Stimulated activated CD8-positive, alpha-beta memory T cell treated with anti-CD3 and anti-CD28 coated beads, Interleukin-4, amount 100 ng/mL, for 1 hour (primary cell): ENCODE measurements around the gene YAE1.

Experiments
- DNase-seq, 2 donors: peaks; one replicate each; pipeline ENCODE4 v3.0.0-alpha.2; 2020; ENCODE audit warnings: low read depth in 2 of 2, low spot score in 1 of 2

The YAE1 gene

DNA sequence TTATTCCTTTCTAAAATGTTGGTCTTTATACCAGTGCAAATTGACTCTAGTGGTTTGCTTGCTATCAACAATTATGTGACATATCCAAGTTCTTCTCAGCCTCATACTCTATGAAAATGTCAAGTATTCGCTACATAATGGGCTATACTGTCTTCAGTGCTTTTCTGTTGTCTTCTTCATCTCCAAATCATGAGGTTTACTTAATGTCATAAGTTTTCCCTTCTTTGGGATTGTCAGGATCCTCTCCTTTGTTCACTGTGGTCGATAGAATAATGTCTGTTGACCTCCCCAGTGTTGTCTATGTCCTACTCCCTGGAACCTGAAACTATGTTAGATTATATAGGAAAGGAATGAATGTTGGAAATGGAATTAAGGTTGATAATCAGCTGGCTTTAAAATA, 40.7 kb downstream of the YAE1 start:
- no peak for DNase-seq

DNA sequence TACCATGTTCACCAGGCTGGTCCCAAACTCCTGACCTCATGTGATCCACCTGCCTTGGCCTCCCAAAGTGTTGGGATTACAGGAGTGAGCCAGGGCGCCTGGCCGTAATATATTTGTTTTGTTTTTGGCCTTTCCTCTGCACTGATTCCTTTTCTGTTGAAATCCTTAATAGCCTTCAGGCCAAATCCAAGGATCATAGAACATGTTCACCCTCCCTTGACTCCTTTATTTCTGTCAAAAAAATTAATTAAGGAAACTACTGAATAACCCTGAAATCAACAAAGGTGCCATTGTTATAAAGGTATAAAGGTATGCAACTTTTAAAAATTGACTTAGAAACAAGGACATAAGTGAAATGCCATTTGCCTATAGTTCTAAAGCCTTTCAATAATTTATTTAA, 41.7 kb downstream of the YAE1 start:
- DNase-seq: no peak

DNA sequence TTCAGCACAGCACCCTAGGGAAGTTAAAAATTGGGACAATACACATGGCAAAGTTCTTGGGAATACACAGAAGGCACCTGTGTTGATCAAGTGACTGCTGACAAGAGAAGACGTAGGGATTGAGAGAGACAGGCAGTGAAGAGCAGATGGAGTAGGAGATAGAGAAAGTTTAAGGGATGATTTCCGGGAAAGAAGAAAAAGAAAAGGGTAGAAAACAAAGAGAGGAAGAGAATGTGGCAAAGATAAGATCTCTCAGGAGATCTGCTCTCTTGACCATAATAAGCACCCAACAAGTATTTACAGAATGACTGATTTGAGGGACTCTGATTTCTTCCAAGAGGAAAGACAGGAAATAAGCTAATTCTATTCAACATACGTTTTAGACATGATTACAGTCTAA, 42.1 kb downstream of the YAE1 start:
- no peak for DNase-seq

DNA sequence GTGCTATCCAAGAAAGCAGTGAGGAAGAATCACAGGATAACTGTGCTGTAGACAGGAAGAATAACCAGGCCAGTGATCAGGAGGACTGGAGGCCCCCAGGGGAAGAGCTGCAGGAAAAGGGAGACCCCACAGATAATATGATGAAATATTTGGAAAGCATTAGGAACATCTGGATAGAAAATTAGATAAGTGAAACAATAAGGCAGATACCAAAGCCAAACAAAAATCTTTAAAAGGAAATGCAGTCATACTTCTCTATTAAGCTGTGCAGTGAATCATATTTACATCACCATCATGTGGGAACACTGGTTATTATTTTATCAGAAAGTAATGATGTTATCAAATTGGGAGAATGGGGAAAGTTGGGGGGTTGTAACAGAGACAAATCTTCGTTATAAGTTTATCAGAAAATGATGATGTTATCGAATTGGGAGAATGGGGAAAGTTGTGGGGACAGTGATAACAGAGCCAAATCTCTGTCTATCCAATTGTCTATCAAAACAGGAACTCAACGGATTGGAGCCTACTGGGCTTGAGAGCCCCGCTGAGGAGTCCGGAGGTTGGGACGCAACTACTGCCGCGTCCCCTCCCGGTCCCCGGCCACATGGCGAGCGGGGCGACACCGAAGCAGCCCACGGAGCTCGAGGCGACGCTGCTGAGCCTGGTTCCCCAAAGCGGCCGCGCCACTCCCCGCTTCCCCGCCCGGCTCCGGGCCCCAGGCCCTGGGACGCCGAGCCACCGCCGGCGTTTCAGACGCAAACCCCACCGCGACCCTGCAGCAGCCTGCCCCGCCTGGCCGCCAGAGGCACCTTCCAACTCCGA, 43.1 kb downstream of the YAE1 start:
- no peak for DNase-seq

DNA sequence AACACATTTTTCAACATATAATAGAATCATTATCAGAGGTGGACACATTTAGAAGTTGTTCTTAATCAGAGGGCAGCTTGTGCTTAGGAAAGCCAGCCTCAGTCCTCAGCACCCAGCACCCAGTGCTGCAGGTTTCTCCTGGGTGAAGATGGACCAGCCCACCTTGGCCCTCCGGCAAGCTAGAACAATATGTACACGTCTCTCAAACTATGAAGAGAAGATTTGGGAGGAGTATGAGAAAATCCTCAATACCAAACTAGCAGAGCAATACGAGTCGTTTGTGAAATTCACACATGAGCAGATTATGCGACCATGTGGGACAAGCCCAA, 43.7 kb downstream of the YAE1 start:
- DNase-seq: no peak

DNA sequence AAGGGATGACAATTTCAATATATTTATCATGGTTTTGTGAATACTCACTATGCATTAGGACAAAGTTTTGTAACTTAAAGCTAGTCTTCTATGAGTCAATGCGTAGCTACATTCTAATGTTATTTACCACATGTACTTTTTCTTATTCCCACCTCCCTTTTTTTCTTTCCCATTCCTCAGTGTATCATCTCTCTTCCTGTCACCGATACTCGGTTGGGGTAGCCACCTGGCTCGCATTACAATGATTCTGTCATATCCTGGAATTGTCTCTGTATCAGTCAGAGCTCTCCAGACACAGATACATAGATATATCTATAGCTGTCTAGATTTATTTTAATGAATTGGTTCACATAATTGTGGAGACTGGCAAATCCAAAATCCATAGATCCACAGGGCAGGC, 47.4 kb downstream of the YAE1 start:
- no peak for DNase-seq

DNA sequence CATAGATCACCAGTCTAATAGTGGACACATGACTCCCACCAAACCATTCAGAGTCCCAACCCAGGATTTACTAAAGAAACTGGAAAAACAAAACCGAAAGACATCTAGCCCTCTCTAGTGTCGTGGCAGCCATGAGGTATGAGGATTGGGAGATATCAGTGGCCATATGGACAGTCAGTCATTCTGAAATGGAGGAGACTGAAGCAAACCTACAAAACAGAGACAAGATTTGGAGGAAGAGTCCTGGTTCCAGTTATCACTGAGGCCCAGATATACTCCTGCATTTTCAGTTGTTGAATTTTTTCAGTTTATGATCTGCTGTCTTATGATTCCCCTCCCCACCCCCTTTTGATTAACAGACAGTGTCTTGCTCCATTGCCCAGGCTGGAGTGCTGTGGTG, 48.1 kb downstream of the YAE1 start:
- DNase-seq: no peak

DNA sequence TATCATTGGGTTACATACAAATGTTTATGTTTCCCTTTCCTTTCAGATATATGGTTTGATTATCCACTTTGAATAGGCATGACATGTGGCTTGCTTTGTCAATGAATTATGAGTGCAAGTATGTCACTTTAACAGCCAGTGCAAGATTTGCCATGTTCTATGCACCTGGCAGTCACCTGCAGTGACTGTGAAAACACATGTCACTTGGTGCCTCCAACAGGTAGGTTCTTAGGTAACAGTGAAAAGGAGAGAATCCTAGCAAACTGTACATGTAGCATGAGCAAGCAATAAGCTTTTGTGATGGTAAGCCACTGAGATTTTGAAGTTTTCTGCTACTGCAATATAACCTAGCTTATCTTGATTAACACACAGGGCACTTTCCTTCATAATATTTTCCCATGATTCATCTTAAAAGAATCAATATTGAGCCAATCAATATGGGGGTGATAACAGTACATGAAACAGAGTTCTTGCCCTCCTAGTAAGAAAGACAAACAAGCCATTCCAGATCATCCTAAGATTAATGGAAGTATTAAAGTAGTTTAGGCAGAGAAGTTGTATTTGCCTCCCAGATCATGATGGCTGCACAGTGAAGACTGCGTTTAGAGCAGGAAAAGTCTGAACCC, 49.3 kb downstream of the YAE1 start:
- DNase-seq: no peak

DNA sequence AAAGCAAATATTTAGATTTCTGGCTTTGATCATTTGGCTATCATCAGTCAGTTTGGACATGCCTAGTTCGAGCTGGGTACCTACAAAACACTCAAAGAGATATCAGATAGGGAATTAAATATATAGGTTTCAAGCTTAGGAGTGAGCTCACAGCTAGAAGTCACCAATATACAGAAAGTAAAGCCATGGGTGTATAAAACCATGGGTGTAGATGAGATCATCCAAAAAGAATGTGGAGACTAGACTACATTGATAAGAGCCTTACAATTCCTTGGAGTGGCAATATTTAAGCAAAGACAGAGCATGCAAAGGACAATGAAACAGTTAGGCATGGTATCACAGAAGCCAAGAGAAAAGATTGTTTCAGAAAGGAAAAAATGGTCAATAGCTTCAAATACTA, 49.9 kb downstream of the YAE1 start:
- no peak for DNase-seq

DNA sequence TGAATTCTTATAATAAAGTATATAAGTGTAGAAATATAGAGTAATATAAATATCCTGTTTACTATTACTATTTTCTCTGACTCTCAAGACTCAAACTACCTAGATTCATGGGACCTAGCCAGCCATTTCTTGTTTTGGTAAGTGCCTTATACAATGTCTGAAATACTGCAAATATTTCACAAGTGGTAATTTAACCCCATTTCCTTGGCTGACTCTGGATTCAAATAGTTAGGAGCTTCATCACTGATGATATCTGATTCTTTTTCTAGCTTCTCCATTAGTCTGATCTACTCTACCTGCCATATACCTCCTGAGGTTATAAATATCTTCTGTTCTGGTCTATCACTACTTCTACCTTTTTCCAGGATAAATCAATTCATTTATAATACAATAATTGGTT, 50.8 kb downstream of the YAE1 start:
- no peak for DNase-seq

DNA sequence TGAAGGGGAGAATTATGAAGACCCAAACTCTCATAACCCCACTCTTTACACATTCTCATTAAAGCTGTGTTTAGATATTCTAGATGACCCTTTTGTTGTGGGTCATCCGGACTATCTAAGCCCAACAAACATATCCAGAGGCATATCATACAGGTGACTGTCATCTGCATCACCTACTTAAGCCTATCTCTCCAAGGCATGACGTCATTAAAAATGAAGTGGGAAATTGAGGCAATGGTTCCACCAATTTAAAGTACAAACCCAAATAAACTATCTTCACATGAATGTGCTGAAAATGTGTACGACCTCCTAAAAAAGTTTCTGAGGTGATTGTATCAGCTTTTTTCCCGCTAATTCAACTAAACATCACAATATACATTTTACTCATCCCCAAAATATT, 52.7 kb downstream of the YAE1 start:
- DNase-seq: no peak

DNA sequence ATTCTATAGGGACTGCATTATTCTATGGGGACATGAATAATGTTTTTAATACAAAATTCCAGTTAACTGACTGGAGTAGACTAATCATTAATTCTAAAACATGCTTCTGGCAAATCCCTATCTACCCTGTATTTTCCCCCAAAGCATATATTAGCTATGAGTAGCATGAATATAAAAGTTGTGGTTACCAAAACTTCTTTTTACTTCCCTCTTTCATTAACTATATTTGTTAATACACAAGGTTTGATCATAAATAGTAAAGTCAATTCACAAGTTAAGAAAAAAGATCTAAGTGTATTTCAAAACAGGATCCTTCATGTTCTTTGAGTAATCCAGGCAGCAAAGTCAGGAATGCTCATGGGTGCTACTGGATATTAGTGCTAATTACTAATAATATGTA, 54.3 kb downstream of the YAE1 start:
- DNase-seq: no peak

DNA sequence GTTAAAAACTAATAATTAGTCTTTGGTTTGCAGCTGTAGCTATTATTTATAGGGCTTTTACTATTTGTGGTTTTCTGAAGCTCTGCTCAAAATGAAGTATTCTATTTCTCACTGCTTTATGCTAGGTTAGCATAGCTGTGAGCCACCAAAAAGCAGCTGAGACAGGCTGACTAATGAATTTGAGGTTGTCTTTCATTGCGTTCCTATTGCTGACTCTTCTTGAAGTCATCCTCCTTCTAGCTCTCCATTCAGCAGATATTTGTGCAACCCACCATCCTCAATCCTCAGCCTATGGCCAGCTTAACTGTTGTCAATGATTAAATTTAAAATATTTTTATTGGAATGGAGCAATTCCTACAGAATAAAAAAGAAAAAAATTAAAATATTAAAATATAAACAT, 55.1 kb downstream of the YAE1 start:
- DNase-seq: no peak

DNA sequence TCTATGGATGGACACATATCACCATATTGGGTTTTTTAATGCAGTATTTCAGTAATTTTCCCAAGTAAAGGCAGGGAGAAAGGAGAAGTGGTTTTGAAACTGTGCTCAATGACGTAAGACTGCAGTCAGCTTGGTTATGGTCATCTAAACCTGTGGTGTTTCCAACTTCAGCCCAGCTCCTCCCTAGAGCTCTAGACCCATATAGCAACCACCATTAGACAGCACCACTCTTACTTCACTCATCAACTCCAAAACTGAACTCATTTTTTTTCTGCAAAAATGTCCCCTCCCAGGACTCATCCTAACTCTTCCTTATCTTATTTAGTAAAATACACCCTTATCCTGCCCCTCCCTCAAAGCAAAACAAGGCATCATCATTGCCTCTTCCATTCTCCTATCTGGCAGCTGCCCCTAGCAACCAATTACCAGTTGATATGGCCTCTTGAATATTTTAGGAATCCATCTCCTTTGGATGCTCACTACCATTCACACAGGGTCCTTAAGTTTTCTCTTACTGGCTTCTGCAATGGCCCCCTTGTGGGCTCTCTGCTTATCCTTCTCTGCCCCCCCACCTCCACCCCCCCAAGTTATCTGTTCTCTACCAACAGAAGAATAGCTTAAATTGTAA, 55.7 kb downstream of the YAE1 start:
- DNase-seq: no peak
